ENCODE measurements around the gene C1QB. TPM values are rescaled to one million over a fixed set of nuclear protein-coding genes. Genes with fewer than 3 reads are reported as not detected.

Gene C1QB
- total RNA-seq, 1 donor, result 0.72 TPM

- no peak for DNase-seq (ENCODE audit: insufficient read length, low spot score, missing footprints)
Observed at GRCh38 chr1:22613951-22614350, 39.1 kb upstream of the C1QB start.

GRCh38 chr1:22615886-22616285, 37.1 kb upstream of the C1QB start:
- H3K27me3 ChIP-seq (ENCODE audit: insufficient read depth, low read length), result peaks cover 22% of the 10 kb centered on the region
- H3K27ac ChIP-seq (ENCODE audit: low read depth, low read length), result no peak overlapping the region
- peak; percentile 35 for DNase-seq (ENCODE audit: insufficient read length, low spot score, missing footprints)
- H3K4me2 ChIP-seq (ENCODE audit: insufficient read depth, low read length), result no peak overlapping the region
- H2AFZ ChIP-seq (ENCODE audit: low read length), result no peak overlapping the region
- no peaks in the 10 kb centered on the region for H3K36me3 ChIP-seq (ENCODE audit: insufficient read depth, low read length)
- no peaks in the 10 kb centered on the region for H3K9me3 ChIP-seq (ENCODE audit: low read depth, low read length)
- TF ChIP-seq CTCF (IDR thresholded peaks at IDR 0.05; ENCODE audit: extremely low read depth, low read depth, low read length), result no peak
- no peaks in the 10 kb centered on the region for H3K79me2 ChIP-seq (ENCODE audit: insufficient read depth, low read length)
- no peak overlapping the region for H3K4me3 ChIP-seq (ENCODE audit: insufficient read depth, low read length)
- H3K4me1 ChIP-seq (ENCODE audit: insufficient read depth, low read length), result no peaks in the 10 kb centered on the region
- no peaks in the 10 kb centered on the region for H4K20me1 ChIP-seq (ENCODE audit: insufficient read depth, low read length)

More at GRCh38 chr1:22613951-22614350, 39.1 kb upstream of the C1QB start:
- H4K20me1 ChIP-seq (ENCODE audit: insufficient read depth, low read length), result no peaks in the 10 kb centered on the region
- H3K27ac ChIP-seq (ENCODE audit: low read depth, low read length), result no peak overlapping the region
- H3K4me2 ChIP-seq (ENCODE audit: insufficient read depth, low read length), result no peak overlapping the region
- TF ChIP-seq CTCF (IDR thresholded peaks at IDR 0.05; ENCODE audit: extremely low read depth, low read depth, low read length), result no peak
- H3K4me1 ChIP-seq (ENCODE audit: insufficient read depth, low read length), result no peaks in the 10 kb centered on the region
- peaks cover 17% of the 10 kb centered on the region for H3K27me3 ChIP-seq (ENCODE audit: insufficient read depth, low read length)
- no peak overlapping the region for H3K4me3 ChIP-seq (ENCODE audit: insufficient read depth, low read length)
- no peaks in the 10 kb centered on the region for H3K36me3 ChIP-seq (ENCODE audit: insufficient read depth, low read length)
- no peaks in the 10 kb centered on the region for H3K79me2 ChIP-seq (ENCODE audit: insufficient read depth, low read length)
- no peaks in the 10 kb centered on the region for H3K9me3 ChIP-seq (ENCODE audit: low read depth, low read length)
- H2AFZ ChIP-seq (ENCODE audit: low read length), result no peak overlapping the region

GRCh38 chr1:22616571-22616970, 36.5 kb upstream of the C1QB start:
- Histone ChIP-seq H3K27ac (ENCODE audit: low read depth, low read length) (no peak overlapping the region), H3K9me3 (ENCODE audit: low read depth, low read length) (no peaks in the 10 kb centered on the region), H4K20me1 (ENCODE audit: insufficient read depth, low read length) (no peaks in the 10 kb centered on the region), H2AFZ (ENCODE audit: low read length) (no peak overlapping the region), H3K4me2 (ENCODE audit: insufficient read depth, low read length) (no peak overlapping the region), H3K27me3 (ENCODE audit: insufficient read depth, low read length) (peaks cover 22% of the 10 kb centered on the region), H3K36me3 (ENCODE audit: insufficient read depth, low read length) (no peaks in the 10 kb centered on the region), H3K4me3 (ENCODE audit: insufficient read depth, low read length) (no peak overlapping the region), H3K79me2 (ENCODE audit: insufficient read depth, low read length) (no peaks in the 10 kb centered on the region), H3K4me1 (ENCODE audit: insufficient read depth, low read length) (no peaks in the 10 kb centered on the region)
- no peak for DNase-seq (ENCODE audit: insufficient read length, low spot score, missing footprints)
- no peak for TF ChIP-seq CTCF (IDR thresholded peaks at IDR 0.05; ENCODE audit: extremely low read depth, low read depth, low read length)

DNA sequence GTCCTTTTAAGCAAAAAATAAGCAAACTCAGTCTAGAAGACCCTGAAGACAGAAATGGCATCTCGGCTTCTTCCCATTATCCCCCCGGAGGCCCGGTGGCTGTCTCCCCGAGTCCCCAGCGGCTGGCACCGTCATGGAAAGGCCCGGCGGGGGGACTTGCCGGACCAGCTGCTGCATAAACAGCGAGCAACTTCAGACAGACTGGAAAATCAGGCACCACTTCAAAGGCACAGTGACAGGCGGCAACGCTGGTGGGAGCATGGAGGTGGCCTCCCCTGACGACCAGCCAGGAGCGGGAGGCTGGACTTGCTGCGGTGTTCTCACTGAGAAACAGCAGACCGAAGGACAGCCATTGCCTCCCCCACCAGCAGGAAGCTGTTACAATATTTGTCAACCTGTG, 35.0 kb upstream of the C1QB start:
- Histone ChIP-seq H3K4me2 (ENCODE audit: insufficient read depth, low read length) (no peak overlapping the region), H4K20me1 (ENCODE audit: insufficient read depth, low read length) (no peaks in the 10 kb centered on the region), H3K27ac (ENCODE audit: low read depth, low read length) (no peak overlapping the region), H3K4me1 (ENCODE audit: insufficient read depth, low read length) (no peaks in the 10 kb centered on the region), H3K4me3 (ENCODE audit: insufficient read depth, low read length) (no peak overlapping the region), H3K9me3 (ENCODE audit: low read depth, low read length) (no peaks in the 10 kb centered on the region), H2AFZ (ENCODE audit: low read length) (no peak overlapping the region), H3K36me3 (ENCODE audit: insufficient read depth, low read length) (no peaks in the 10 kb centered on the region), H3K27me3 (ENCODE audit: insufficient read depth, low read length) (peaks cover 22% of the 10 kb centered on the region), H3K79me2 (ENCODE audit: insufficient read depth, low read length) (no peaks in the 10 kb centered on the region)
- peak; percentile 62 for DNase-seq (ENCODE audit: insufficient read length, low spot score, missing footprints)
- no peak for TF ChIP-seq CTCF (IDR thresholded peaks at IDR 0.05; ENCODE audit: extremely low read depth, low read depth, low read length)

All from osteoblast (primary cell).